ENCODE data around the gene GEMIN4. TPM values are rescaled to one million over a fixed set of nuclear protein-coding genes. Genes with fewer than 3 reads are reported as not detected.

Gene GEMIN4
- total RNA-seq, 1 experiment from 2014 or later = 47.4 TPM

GRCh38 chr17:696369-696768 lies 55.7 kb downstream of the GEMIN4 start:
- DNase-seq = no peak
- BruUV-seq (replicated peaks) = no TSS peak
- Histone ChIP-seq H3K27me3 (ENCODE audit: insufficient read depth, low read depth) (no peaks in the 10 kb centered on the region), H3F3A (ENCODE audit: insufficient read depth, low read depth) (peaks cover 27% of the 10 kb centered on the region), H4K20me1 (ENCODE audit: insufficient read depth) (0 out of 2 replicates have a peak, but pooled peaks cover 9% of the 10 kb centered on the region), H3K4me1 (replicated peaks; ENCODE audit: insufficient read depth) (peaks cover 42% of the 10 kb centered on the region), H3K4me2 (no peak overlapping the region), H3K27ac (no peak overlapping the region), H3K79me2 (ENCODE audit: low read depth) (peaks cover 13% of the 10 kb centered on the region; the same call in 1 of the 2 replicates), H3K36me3 (ENCODE audit: low read depth) (peaks cover 14% of the 10 kb centered on the region), H2AFZ (no peak overlapping the region), H3K9me2 (ENCODE audit: insufficient read depth) (no peaks in the 10 kb centered on the region), H3K9me3 (ENCODE audit: insufficient read depth, low read depth) (no peaks in the 10 kb centered on the region), H3K4me3 (no peak overlapping the region)
- TF ChIP-seq CTCF (conservative IDR thresholded peaks at IDR 0.05) (no peak), EZH2 (IDR thresholded peaks at IDR 0.05; ENCODE audit: low read depth) (no peak)
- CTCF ChIA-PET = interaction anchor here (2.0 kb wide), 1 partner anchor 284 kb away, joined by 7 read pairs; no protein-coding TSS in a partner anchor
- POLR2A ChIA-PET (ENCODE audit: unreplicated experiment) = no interaction called here
- intact Hi-C loops (cut with micrococcal nuclease; ENCODE audit: unreplicated experiment) = loop anchor here (5.0 kb wide), 1 partner anchor 554 kb away; a partner anchor contains a TSS

Other genes with a start within 250 kb of the GEMIN4 start
- gene VPS53, start 37.4 kb downstream of the GEMIN4 start, total RNA-seq (2021) = 71.5 and 77.6 TPM in 2 replicates
- gene TLCD3A, start 19.7 kb downstream of the GEMIN4 start, total RNA-seq (2021) = 13.4 and 29.4 TPM in 2 replicates
- 110 and 123 TPM in 2 replicates for gene GLOD4, start 30.0 kb upstream of the GEMIN4 start, total RNA-seq (2021)
- 23.2 and 25.0 TPM in 2 replicates for gene MRM3, start 30.1 kb upstream of the GEMIN4 start, total RNA-seq (2021)
- 59.8 and 60.1 TPM in 2 replicates for gene NXN, start 227.5 kb upstream of the GEMIN4 start, total RNA-seq (2021)
- gene TIMM22, start 244.9 kb upstream of the GEMIN4 start, total RNA-seq (2021) = 11.5 and 11.6 TPM in 2 replicates